GM12878 (cell line): Measurements from ENCODE around the gene TEX2. TPM values are rescaled to one million over a fixed set of nuclear protein-coding genes. Genes with fewer than 3 reads are reported as not detected.

Source experiments
- ATAC-seq: fragments of 200-7000 bp; cut with Tn5 transposase; 3 replicates; pipeline ENCODE4 v1.9.1; 2020; ENCODE audit warnings: mild to moderate bottlenecking, moderate library complexity
- BruUV-seq: library from RNA; stranded (reverse); fragments of 400-500 nt; replicated peaks from 2 replicates; lab custom pipeline; 2021; lab: Mats Ljungman, UMichigan
- CTCF ChIA-PET: fragments of 300-600 bp; sonication (Branson Sonifier 250); formaldehyde crosslinking; extraction: SDS; loops from one replicate; lab custom pipeline; 2021; ENCODE audit warnings: inconsistent platforms; lab: Yijun Ruan, JAX
- POLR2A ChIA-PET: fragments of 350-600 bp; formaldehyde crosslinking; extraction: SDS; loops from one replicate; lab custom pipeline; 2021; ENCODE audit warnings: inconsistent platforms; lab: Charles Lee
- RAD21 ChIA-PET: fragments of 300-600 bp; sonication (Branson Sonifier 250); formaldehyde crosslinking; loops from one replicate; lab custom pipeline; 2023; ENCODE audit warnings: antibody characterized with exemption; ENCODE audit not compliant: unreplicated experiment; lab: Charles Lee
- SMC1A ChIA-PET: fragments of 300-600 bp; sonication (Branson Sonifier 250); formaldehyde crosslinking; loops from one replicate; lab custom pipeline; 2023; ENCODE audit not compliant: unreplicated experiment, uncharacterized antibody; lab: Charles Lee
- DNase-seq: peaks from one replicate; pipeline ENCODE4 v3.0.0-alpha.2; 2011; ENCODE audit warnings: low read depth, low spot score
- FAIRE-seq: peaks from 3 replicates; lab custom pipeline; 2011; peaks lifted over from hg19 to GRCh38; lab: Jason Lieb, UNC
- H2AFZ ChIP-seq: 2 replicates; pipeline ENCODE4 v1.6.0; 2011; ENCODE audit warnings: low read depth, low read length, control low read depth; ENCODE audit not compliant: control insufficient read depth
- H3K27ac ChIP-seq: 2 replicates; pipeline ENCODE4 v1.5.1; 2011; ENCODE audit warnings: control low read depth; ENCODE audit not compliant: control insufficient read depth, insufficient read depth
- H3K27me3 ChIP-seq, 2 experiments: replicated peaks in 1 of 2; 2 replicates each; pipeline versions ENCODE4 v1.6.0 to v1.6.1; 2011; ENCODE audit warnings: low read length in 1 of 2; ENCODE audit not compliant: control insufficient read depth in 2 of 2, insufficient read depth in 2 of 2
- H3K36me3 ChIP-seq, 2 experiments: 2 replicates each; pipeline ENCODE4 v1.5.1; 2011; ENCODE audit warnings: low read length in 1 of 2; ENCODE audit not compliant: control insufficient read depth in 2 of 2, insufficient read depth in 2 of 2
- H3K4me1 ChIP-seq: 2 replicates; pipeline ENCODE4 v1.6.1; 2011; ENCODE audit warnings: mild to moderate bottlenecking, low read length, moderate library complexity, mixed read lengths; ENCODE audit not compliant: control insufficient read depth, insufficient read depth
- H3K4me2 ChIP-seq: 2 replicates; pipeline ENCODE4 v1.6.0; 2011; ENCODE audit warnings: control low read depth; ENCODE audit not compliant: control insufficient read depth, insufficient read depth
- H3K4me3 ChIP-seq: fragments of 200-600 bp; sonication (generic); 2 replicates; pipeline ENCODE4 v1.5.1; 2016
- H3K79me2 ChIP-seq: 2 replicates; pipeline ENCODE4 v1.6.0; 2011; ENCODE audit warnings: low read length; ENCODE audit not compliant: control insufficient read depth, insufficient read depth
- H3K9ac ChIP-seq: 2 replicates; pipeline ENCODE4 v1.8.0; 2011; ENCODE audit warnings: low read length, control low read depth, mixed read lengths; ENCODE audit not compliant: control insufficient read depth, insufficient read depth
- H3K9me3 ChIP-seq: replicated peaks from 3 replicates; pipeline ENCODE4 v1.5.1; 2011; ENCODE audit warnings: mild to moderate bottlenecking, low read length; ENCODE audit not compliant: control insufficient read depth, insufficient read depth
- H4K20me1 ChIP-seq: 2 replicates; pipeline ENCODE4 v1.6.0; 2011; ENCODE audit not compliant: control insufficient read depth, insufficient read depth
- CREB1 ChIP-seq: IDR thresholded peaks from 2 replicates; pipeline ENCODE4 v1.6.1; 2012; ENCODE audit warnings: low read depth, mild to moderate bottlenecking, inconsistent platforms
- E4F1 ChIP-seq: fragments of 450-650 bp; IDR thresholded peaks from 2 replicates; pipeline ENCODE4 v1.6.1; 2018; ENCODE audit warnings: borderline replicate concordance, mild to moderate bottlenecking; ENCODE audit not compliant: partially characterized antibody
- EP300 ChIP-seq, 2 experiments: fragments of 150-350 bp in 1 of 2; IDR thresholded peaks; 2 replicates each; pipeline ENCODE4 v1.6.1; 2011 to 2012; ENCODE audit warnings: low read depth in 2 of 2, low read length in 2 of 2, borderline replicate concordance in 1 of 2, improper control_type of control experiment in 1 of 2, inconsistent platforms in 1 of 2; ENCODE audit not compliant: control insufficient read depth in 1 of 2
- HDAC2 ChIP-seq: fragments of 200-600 bp; sonication (generic); IDR thresholded peaks from 2 replicates; pipeline ENCODE4 v1.6.1; 2017
- HSF1 ChIP-seq: fragments of 150-350 bp; IDR thresholded peaks from 2 replicates; pipeline ENCODE4 v1.6.1; 2014; ENCODE audit warnings: mild to moderate bottlenecking, low read depth, low read length
- MYC ChIP-seq: IDR thresholded peaks from 2 replicates; pipeline ENCODE4 v1.6.1; 2011; ENCODE audit warnings: mild to moderate bottlenecking, low read length, moderate library complexity, inconsistent platforms; ENCODE audit not compliant: insufficient read depth, insufficient replicate concordance, insufficient read length, severe bottlenecking
- RAD51 ChIP-seq: fragments of 450-650 bp; IDR thresholded peaks from 2 replicates; pipeline ENCODE4 v1.6.1; 2016; ENCODE audit warnings: moderate library complexity, mild to moderate bottlenecking, inconsistent platforms
- RB1 ChIP-seq: fragments of 450-650 bp; formaldehyde crosslinking; IDR thresholded peaks from 2 replicates; pipeline ENCODE4 v1.6.1; 2017; ENCODE audit warnings: mild to moderate bottlenecking, borderline replicate concordance
- RELA ChIP-seq: fragments of 450-650 bp; IDR thresholded peaks from 2 replicates; pipeline ENCODE4 v1.8.0; 2014; ENCODE audit warnings: borderline replicate concordance; ENCODE audit not compliant: partially characterized antibody
- RFX5 ChIP-seq: IDR thresholded peaks from 2 replicates; pipeline ENCODE4 v1.6.1; 2011; ENCODE audit warnings: low read depth, low read length, improper control_type of control experiment
- SIN3A ChIP-seq: IDR thresholded peaks from 2 replicates; pipeline ENCODE4 v1.6.1; 2012; ENCODE audit warnings: low read depth, low read length, improper control_type of control experiment
- SUZ12 ChIP-seq: fragments of 200-600 bp; sonication (generic); IDR thresholded peaks from one replicate; pipeline ENCODE4 v1.6.1; 2018; ENCODE audit warnings: antibody characterized with exemption, mild to moderate bottlenecking; ENCODE audit not compliant: unreplicated experiment
- TCF12 ChIP-seq: IDR thresholded peaks from 2 replicates; pipeline ENCODE4 v1.6.1; 2011; ENCODE audit warnings: low read depth, mild to moderate bottlenecking, low read length
- USF1 ChIP-seq: IDR thresholded peaks from 2 replicates; pipeline ENCODE4 v1.6.1; 2011; ENCODE audit warnings: borderline replicate concordance, low read depth, mild to moderate bottlenecking, moderate library complexity, mixed read lengths, low read length; ENCODE audit not compliant: insufficient read depth; ENCODE audit errors: extremely low read length
- WGBS: methylation state at CpG from one replicate; pipeline ENCODE4 v1.1.6; 2016; ENCODE audit warnings: low lambda C conversion rate; ENCODE audit not compliant: insufficient replicate concordance, insufficient coverage; ENCODE audit errors: missing lambda C conversion rate; 5-methylcytosine and 5-hydroxymethylcytosine counted together
- in situ Hi-C: fragments of 300-500 bp; cut with MboI; formaldehyde crosslinking; loops from 9 replicates; pipeline ENCODE4 v1.14.3; 2018; ENCODE audit warnings: mixed read lengths
- intact Hi-C: fragments of 100-400 bp; cut with micrococcal nuclease; formaldehyde crosslinking; loops from one replicate; pipeline ENCODE4 v1.14.2; 2022; ENCODE audit not compliant: unreplicated experiment
- polyA plus RNA-seq, 11 experiments: library from polyadenylated mRNA; depleted of rRNA in 4 of 11; unstranded in 6 of 11; stranded (reverse) in 5 of 11; fragments of >200 nt; fragmentation: Nextera tagmentation in 4 of 11; fragmentation: Illumina TruSeq in 1 of 11; extraction: Ambion mirVana in 4 of 11; extraction: Trizol in 1 of 11; gene quantifications; 1 replicate in 1 of 11; 2 replicates in 10 of 11; pipeline versions ENCODE4 v1.2.1 to v1.2.3, GENCODE V29; 2011 to 2016; ENCODE audit warnings: inconsistent platforms in 2 of 11, missing spikeins in 2 of 11, low read depth in 1 of 11
- total RNA-seq, 4 experiments: library from RNA; depleted of rRNA in 3 of 4; stranded (reverse); fragments of >200 nt in 3 of 4; fragmentation: Illumina TruSeq in 1 of 4; extraction: Trizol in 1 of 4; gene quantifications; 2 replicates each; pipeline versions ENCODE4 v1.2.1 to v1.2.3, GENCODE V29; 2013 to 2021

TEX2 gene
- total and polyA plus RNA-seq, 10 of the 15 experiments (the other 5 are each of a cell fraction or from before 2014, with no cell fraction given), result 3.8 to 19.9 (median 15.8) TPM

GRCh38 chr17:64243340-64243739 lies 19.7 kb downstream of the TEX2 start:
- no peak for FAIRE-seq
- ChIA-PET CTCF (interaction anchor here (1.1 kb wide), 1 partner anchor 10 kb away, joined by 3 read pairs; no protein-coding TSS in a partner anchor), POLR2A (interaction anchor here (0.6 to 0.7 kb wide), 2 partner anchors 32 to 305 kb away, joined by 3 read pairs; no protein-coding TSS in a partner anchor), RAD21 (interaction anchor here (0.7 kb wide), 1 partner anchor 169 kb away, joined by 3 read pairs; no protein-coding TSS in a partner anchor), SMC1A (interaction anchor here (1.3 to 1.4 kb wide), 2 partner anchors 44 to 178 kb away, joined by 3 read pairs; no protein-coding TSS in a partner anchor)
- no peak overlapping the region for H3K4me2 ChIP-seq
- no peak overlapping the region for H3K27ac ChIP-seq
- no peak for TF ChIP-seq RAD51
- TF ChIP-seq E4F1, result no peak
- no peak for TF ChIP-seq CREB1
- TF ChIP-seq HDAC2, result no peak
- TF ChIP-seq RFX5, result no peak
- no peak for TF ChIP-seq SIN3A
- TF ChIP-seq USF1, result no peak
- TF ChIP-seq RB1, result no peak
- no peak for TF ChIP-seq HSF1
- no peak for TF ChIP-seq MYC
- no peak for TF ChIP-seq EP300 (IDR thresholded peaks at IDR 0.05; ENCODE audit: borderline replicate concordance in 1 of 2, control insufficient read depth in 1 of 2, low read depth in 2 of 2, low read length in 2 of 2)
- TF ChIP-seq TCF12, result no peak
- no peak for TF ChIP-seq SUZ12
- no peak for TF ChIP-seq RELA
- no TSS peak for BruUV-seq
- WGBS, result 63% methylated on average over 2 of the region's 2 CpGs
- no peak overlapping the region for H3K4me3 ChIP-seq
- intact Hi-C loops, result no loop called here
- H3K9ac ChIP-seq, result no peak overlapping the region
- no peaks in the 10 kb centered on the region for H3K79me2 ChIP-seq
- ATAC-seq, result no peak
- H4K20me1 ChIP-seq, result no peaks in the 10 kb centered on the region
- no peaks in the 10 kb centered on the region for H3K36me3 ChIP-seq
- no peaks in the 10 kb centered on the region for H3K9me3 ChIP-seq
- in situ Hi-C loops, result no loop called here
- no peaks in the 10 kb centered on the region for H3K4me1 ChIP-seq
- no peak for DNase-seq
- no peaks in the 10 kb centered on the region for H3K27me3 ChIP-seq
- H2AFZ ChIP-seq, result no peak overlapping the region
